ENCODE results near the gene SRD5A2. TPM values are rescaled to one million over a fixed set of nuclear protein-coding genes. Genes with fewer than 3 reads are reported as not detected.

SRD5A2 gene
- total RNA-seq, 1 donor from 2014 or later, result not detected

- H3K9ac ChIP-seq (ENCODE audit: low read length), result no peak overlapping the region
- TF ChIP-seq CTCF (IDR thresholded peaks at IDR 0.05; ENCODE audit: insufficient read depth, low read depth, low read length) (no peak), EZH2 (IDR thresholded peaks at IDR 0.05; ENCODE audit: insufficient read depth, low read length) (no peak)
- H3K4me1 Mint-ChIP-seq (ENCODE audit: low read depth, unreplicated experiment), result peaks cover 13% of the 10 kb centered on the region
- H3K36me3 Mint-ChIP-seq (ENCODE audit: low read depth, unreplicated experiment), result no peaks in the 10 kb centered on the region
- no peaks in the 10 kb centered on the region for H4K20me1 ChIP-seq (ENCODE audit: insufficient read depth, low read length)
- no peak for DNase-seq (ENCODE audit: low read depth)
- no peak for FAIRE-seq
- H3K36me3 ChIP-seq (ENCODE audit: insufficient read depth, low read length), result no peaks in the 10 kb centered on the region
- peaks cover 7% of the 10 kb centered on the region for H3K9me3 ChIP-seq (ENCODE audit: insufficient read depth, low read depth, low read length)
- H3K27me3 Mint-ChIP-seq (ENCODE audit: low read depth, unreplicated experiment), result peaks cover 3% of the 10 kb centered on the region
- H3K27me3 ChIP-seq (ENCODE audit: insufficient read depth, low read length), result no peaks in the 10 kb centered on the region
- H3K4me3 ChIP-seq (ENCODE audit: insufficient read depth, low read depth, low read length), result no peak overlapping the region
- H2AFZ ChIP-seq (ENCODE audit: low read depth, low read length), result no peak overlapping the region
- H3K4me1 ChIP-seq (ENCODE audit: insufficient read depth, low read length), result no peaks in the 10 kb centered on the region
- H3K9me3 Mint-ChIP-seq (ENCODE audit: unreplicated experiment), result peaks cover 20% of the 10 kb centered on the region
- H3K4me3 Mint-ChIP-seq (ENCODE audit: unreplicated experiment), result no peak overlapping the region
- no peak overlapping the region for H3K27ac ChIP-seq (ENCODE audit: low read depth, low read length)
- H3K27ac Mint-ChIP-seq (ENCODE audit: unreplicated experiment), result no peak overlapping the region
- no peaks in the 10 kb centered on the region for H3K79me2 ChIP-seq (ENCODE audit: insufficient read depth, low read length)
- no peak overlapping the region for H3K4me2 ChIP-seq (ENCODE audit: low read length)
These were observed 24.6 kb downstream of the SRD5A2 start for GRCh38 chr2:31555967-31556706.

GRCh38 chr2:31553362-31553761, 27.4 kb downstream of the SRD5A2 start:
- peaks cover 5% of the 10 kb centered on the region for H3K9me3 ChIP-seq (ENCODE audit: insufficient read depth, low read depth, low read length)
- Mint-ChIP-seq H3K27ac (ENCODE audit: unreplicated experiment) (no peak overlapping the region), H3K9me3 (ENCODE audit: unreplicated experiment) (peaks cover 18% of the 10 kb centered on the region), H3K27me3 (ENCODE audit: low read depth, unreplicated experiment) (no peaks in the 10 kb centered on the region), H3K36me3 (ENCODE audit: low read depth, unreplicated experiment) (no peaks in the 10 kb centered on the region), H3K4me3 (ENCODE audit: unreplicated experiment) (no peak overlapping the region), H3K4me1 (ENCODE audit: low read depth, unreplicated experiment) (peaks cover 4% of the 10 kb centered on the region)
- H3K4me3 ChIP-seq (ENCODE audit: insufficient read depth, low read depth, low read length), result no peak overlapping the region
- H3K9ac ChIP-seq (ENCODE audit: low read length), result no peak overlapping the region
- H3K4me1 ChIP-seq (ENCODE audit: insufficient read depth, low read length), result no peaks in the 10 kb centered on the region
- no peak for TF ChIP-seq CTCF (IDR thresholded peaks at IDR 0.05; ENCODE audit: insufficient read depth, low read depth, low read length)
- TF ChIP-seq EZH2 (IDR thresholded peaks at IDR 0.05; ENCODE audit: insufficient read depth, low read length), result no peak
- H2AFZ ChIP-seq (ENCODE audit: low read depth, low read length), result no peak overlapping the region
- H3K36me3 ChIP-seq (ENCODE audit: insufficient read depth, low read length), result no peaks in the 10 kb centered on the region
- H3K4me2 ChIP-seq (ENCODE audit: low read length), result no peak overlapping the region
- no peak overlapping the region for H3K27ac ChIP-seq (ENCODE audit: low read depth, low read length)
- H3K27me3 ChIP-seq (ENCODE audit: insufficient read depth, low read length), result no peaks in the 10 kb centered on the region
- H3K79me2 ChIP-seq (ENCODE audit: insufficient read depth, low read length), result no peaks in the 10 kb centered on the region
- DNase-seq (ENCODE audit: low read depth) (no peak), FAIRE-seq (no peak)
- no peaks in the 10 kb centered on the region for H4K20me1 ChIP-seq (ENCODE audit: insufficient read depth, low read length)

GRCh38 chr2:31547485-31547884, 33.3 kb downstream of the SRD5A2 start:
- Histone ChIP-seq H3K36me3 (ENCODE audit: insufficient read depth, low read length) (no peaks in the 10 kb centered on the region), H3K9me3 (ENCODE audit: insufficient read depth, low read depth, low read length) (no peaks in the 10 kb centered on the region), H3K9ac (ENCODE audit: low read length) (no peak overlapping the region), H3K27ac (ENCODE audit: low read depth, low read length) (no peak overlapping the region), H4K20me1 (ENCODE audit: insufficient read depth, low read length) (no peaks in the 10 kb centered on the region), H3K4me1 (ENCODE audit: insufficient read depth, low read length) (no peaks in the 10 kb centered on the region), H3K4me3 (ENCODE audit: insufficient read depth, low read depth, low read length) (no peak overlapping the region), H3K79me2 (ENCODE audit: insufficient read depth, low read length) (no peaks in the 10 kb centered on the region), H3K27me3 (ENCODE audit: insufficient read depth, low read length) (no peaks in the 10 kb centered on the region), H3K4me2 (ENCODE audit: low read length) (no peak overlapping the region), H2AFZ (ENCODE audit: low read depth, low read length) (no peak overlapping the region)
- no peak for FAIRE-seq
- Mint-ChIP-seq H3K4me1 (ENCODE audit: low read depth, unreplicated experiment) (no peaks in the 10 kb centered on the region), H3K9me3 (ENCODE audit: unreplicated experiment) (peaks cover 9% of the 10 kb centered on the region), H3K36me3 (ENCODE audit: low read depth, unreplicated experiment) (no peaks in the 10 kb centered on the region), H3K4me3 (ENCODE audit: unreplicated experiment) (no peak overlapping the region), H3K27me3 (ENCODE audit: low read depth, unreplicated experiment) (no peaks in the 10 kb centered on the region), H3K27ac (ENCODE audit: unreplicated experiment) (no peak overlapping the region)
- no peak for DNase-seq (ENCODE audit: low read depth)
- TF ChIP-seq CTCF (IDR thresholded peaks at IDR 0.05; ENCODE audit: insufficient read depth, low read depth, low read length) (no peak), EZH2 (IDR thresholded peaks at IDR 0.05; ENCODE audit: insufficient read depth, low read length) (no peak)

Measured in astrocyte (in vitro differentiated cells and primary cell).